Esophagus muscularis mucosa (tissue), 4 donors: ENCODE results near the gene PXMP4. TPM values are rescaled to one million over a fixed set of nuclear protein-coding genes. Genes with fewer than 3 reads are reported as not detected.

Source experiments
- DNase-seq: peaks from one replicate; pipeline ENCODE4 v3.0.0-alpha.2; 2017; ENCODE audit errors: extremely low spot score
- H3K27ac ChIP-seq, 4 donors: fragments of 200-600 bp; sonication (generic); replicated peaks in 1 of 4; 1 replicate in 3 of 4; 2 replicates in 1 of 4; pipeline ENCODE4 v1.5.1; 2016 to 2019; ENCODE audit warnings: mild to moderate bottlenecking in 1 of 4
- H3K27me3 ChIP-seq, 4 donors: fragments of 200-600 bp; sonication (generic); one replicate each; pipeline versions ENCODE4 v1.5.1 to v1.6.0; 2016 to 2019
- H3K36me3 ChIP-seq, 4 donors: fragments of 200-600 bp; sonication (generic); one replicate each; pipeline ENCODE4 v1.5.1; 2016 to 2019
- H3K4me1 ChIP-seq, 4 donors: fragments of 200-600 bp; sonication (generic); one replicate each; pipeline ENCODE4 v1.5.1; 2016 to 2019
- H3K4me3 ChIP-seq, 4 donors: fragments of 200-600 bp; sonication (generic); 1 replicate in 2 of 4; 2 replicates in 2 of 4; pipeline ENCODE4 v1.5.1; 2016 to 2019; ENCODE audit warnings: mild to moderate bottlenecking in 4 of 4, moderate library complexity in 1 of 4
- H3K9me3 ChIP-seq, 4 donors: fragments of 200-600 bp; sonication (generic); 1 replicate in 3 of 4; 2 replicates in 1 of 4; pipeline ENCODE4 v1.5.1; 2016 to 2019
- EP300 ChIP-seq: sonication (generic); formaldehyde crosslinking; IDR thresholded peaks from one replicate; pipeline ENCODE4 v1.6.1; 2017; ENCODE audit warnings: antibody characterized with exemption
- POLR2A ChIP-seq: fragments of 450-650 bp; IDR thresholded peaks from one replicate; pipeline ENCODE4 v1.6.1; 2017; ENCODE audit warnings: antibody characterized with exemption, moderate library complexity, mild to moderate bottlenecking, low read depth
- POLR2AphosphoS5 ChIP-seq, 2 donors: sonication (generic); formaldehyde crosslinking; IDR thresholded peaks; one replicate each; pipeline ENCODE4 v1.6.1; 2017; ENCODE audit warnings: antibody characterized with exemption in 2 of 2
- WGBS: methylation state at CpG from one replicate; pipeline ENCODE4 v1.1.5; 2018; 5-methylcytosine and 5-hydroxymethylcytosine counted together
- intact Hi-C: fragments of 100-400 bp; cut with DNase I; formaldehyde crosslinking; loops from one replicate; pipeline ENCODE4 v1.15.1; 2023
- total RNA-seq, 4 donors: library from RNA; depleted of rRNA; stranded (reverse); fragments of >200 nt; gene quantifications; one replicate each; pipeline versions ENCODE4 v1.1.0 to v1.2.1, GENCODE V29; 2016
- TF ChIP-seq, protein P1 (sequence below), 3 experiments: fragments of 200-600 bp in 2 of 3; fragments of 450-650 bp in 1 of 3; sonication (generic) in 2 of 3; IDR thresholded peaks; one replicate each; pipeline ENCODE4 v1.5.1; 2017 to 2019; ENCODE audit warnings: antibody characterized with exemption in 3 of 3, mild to moderate bottlenecking in 2 of 3, moderate library complexity in 1 of 3

The PXMP4 gene
- total RNA-seq, 4 donors from 2014 or later: 4.5 to 13.0 (median 9.2) TPM

- no peak for DNase-seq
- intact Hi-C loops: no loop called here
- Histone ChIP-seq H3K4me3 (no peak overlapping the region), H3K36me3 (peaks cover 41 to 95% (median 72%) of the 10 kb centered on the region in 4 donors), H3K27ac (no peak overlapping the region), H3K27me3 (no peaks in the 10 kb centered on the region), H3K4me1 (no peaks in the 10 kb centered on the region), H3K9me3 (peaks cover 0 to 11% (median 6%) of the 10 kb centered on the region in 4 donors)
- TF ChIP-seq POLR2A (no peak), EP300 (no peak), POLR2AphosphoS5 (IDR thresholded peaks at IDR 0.05) (no peak)
- TF ChIP-seq, protein P1, sequence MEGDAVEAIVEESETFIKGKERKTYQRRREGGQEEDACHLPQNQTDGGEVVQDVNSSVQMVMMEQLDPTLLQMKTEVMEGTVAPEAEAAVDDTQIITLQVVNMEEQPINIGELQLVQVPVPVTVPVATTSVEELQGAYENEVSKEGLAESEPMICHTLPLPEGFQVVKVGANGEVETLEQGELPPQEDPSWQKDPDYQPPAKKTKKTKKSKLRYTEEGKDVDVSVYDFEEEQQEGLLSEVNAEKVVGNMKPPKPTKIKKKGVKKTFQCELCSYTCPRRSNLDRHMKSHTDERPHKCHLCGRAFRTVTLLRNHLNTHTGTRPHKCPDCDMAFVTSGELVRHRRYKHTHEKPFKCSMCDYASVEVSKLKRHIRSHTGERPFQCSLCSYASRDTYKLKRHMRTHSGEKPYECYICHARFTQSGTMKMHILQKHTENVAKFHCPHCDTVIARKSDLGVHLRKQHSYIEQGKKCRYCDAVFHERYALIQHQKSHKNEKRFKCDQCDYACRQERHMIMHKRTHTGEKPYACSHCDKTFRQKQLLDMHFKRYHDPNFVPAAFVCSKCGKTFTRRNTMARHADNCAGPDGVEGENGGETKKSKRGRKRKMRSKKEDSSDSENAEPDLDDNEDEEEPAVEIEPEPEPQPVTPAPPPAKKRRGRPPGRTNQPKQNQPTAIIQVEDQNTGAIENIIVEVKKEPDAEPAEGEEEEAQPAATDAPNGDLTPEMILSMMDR (IDR thresholded peaks at IDR 0.05): no peak
- WGBS: 97% methylated on average over 5 of the region's 7 CpGs
These were observed 33.0 kb upstream of the PXMP4 start for GRCh38 chr20:33753143-33753542.

GRCh38 chr20:33751775-33752174 is 31.7 kb upstream of the PXMP4 start:
- Histone ChIP-seq H3K4me1 (no peaks in the 10 kb centered on the region), H3K27me3 (no peaks in the 10 kb centered on the region), H3K9me3 (no peaks in the 10 kb centered on the region), H3K4me3 (no peak overlapping the region), H3K36me3 (peaks cover 35 to 90% (median 62%) of the 10 kb centered on the region in 4 donors), H3K27ac (no peak overlapping the region)
- TF ChIP-seq, protein P1 (IDR thresholded peaks at IDR 0.05): no peak
- TF ChIP-seq POLR2A (no peak), EP300 (no peak)
- DNase-seq: no peak
- intact Hi-C loops: no loop called here
- WGBS: 97% methylated on average over 4 of the region's 4 CpGs

DNA sequence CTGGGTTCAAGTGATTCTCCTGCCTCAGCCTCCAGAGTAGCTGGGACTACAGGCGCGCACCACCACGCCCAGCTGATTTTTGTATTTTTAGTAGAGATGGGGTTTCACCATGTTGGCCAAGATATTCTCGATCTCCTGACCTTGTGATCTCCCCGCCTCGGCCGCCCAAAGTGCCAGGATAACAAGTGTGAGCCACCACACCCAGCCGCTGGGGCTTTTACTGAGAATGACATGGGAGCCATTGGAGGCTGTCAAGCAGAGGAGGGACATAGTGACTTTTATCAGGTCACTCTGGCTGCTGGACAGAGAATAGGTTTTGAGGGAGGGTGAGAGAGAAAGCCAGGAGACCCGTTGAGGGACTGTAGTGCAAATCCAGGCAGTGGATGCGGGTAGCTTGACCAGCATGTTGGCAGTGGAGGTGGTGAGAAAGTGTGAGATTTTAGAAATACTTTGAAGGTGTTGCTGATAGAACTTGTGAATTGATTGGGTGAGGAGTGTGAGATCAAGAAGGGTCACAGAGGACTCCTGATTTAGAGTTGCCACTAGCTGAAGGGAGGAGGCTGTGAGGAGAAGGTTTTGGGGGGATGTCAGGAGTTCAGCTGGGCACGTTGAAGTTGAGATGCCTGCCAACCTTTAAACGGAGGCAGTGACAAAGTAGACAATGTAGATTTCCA is 26.4 kb upstream of the PXMP4 start:
- H3K36me3 ChIP-seq: peaks cover 18 to 49% (median 38%) of the 10 kb centered on the region in 4 donors
- WGBS: 96% methylated on average over 9 of the region's 12 CpGs
- intact Hi-C loops: no loop called here

DNA sequence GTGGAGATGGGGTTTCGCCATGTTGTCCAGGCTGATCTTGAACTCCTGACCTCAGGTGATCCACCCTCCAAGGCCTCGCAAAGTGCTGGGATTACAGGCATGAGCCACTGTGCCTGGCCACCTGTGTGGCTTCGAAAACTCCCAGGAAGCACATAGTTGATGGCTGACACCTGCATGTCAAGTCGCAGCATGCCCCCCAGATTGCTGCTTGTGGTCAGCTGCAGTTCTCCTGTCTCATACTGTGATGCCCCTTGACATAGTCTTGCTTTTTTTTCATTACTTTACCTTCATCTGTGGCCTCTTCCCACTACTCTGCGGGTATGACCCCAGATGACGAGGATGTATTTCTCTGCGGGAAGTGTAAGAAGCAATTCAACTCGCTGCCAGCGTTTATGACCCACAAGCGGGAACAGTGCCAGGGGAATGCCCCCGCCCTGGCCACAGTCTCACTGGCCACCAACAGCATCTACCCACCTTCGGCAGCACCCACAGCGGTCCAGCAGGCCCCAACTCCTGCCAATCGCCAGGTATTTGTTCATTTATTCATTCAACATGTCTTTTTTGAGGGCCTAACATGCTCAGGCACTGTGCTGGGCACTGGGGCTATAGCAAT is 24.8 kb upstream of the PXMP4 start:
- 94% methylated on average over 13 of the region's 14 CpGs for WGBS
- Histone ChIP-seq H3K4me1 (no peaks in the 10 kb centered on the region), H3K36me3 (peaks cover 14 to 33% (median 24%) of the 10 kb centered on the region in 4 donors), H3K27ac (no peak overlapping the region), H3K9me3 (no peaks in the 10 kb centered on the region), H3K27me3 (no peaks in the 10 kb centered on the region), H3K4me3 (no peak overlapping the region)
- intact Hi-C loops: no loop called here
- no peak for TF ChIP-seq POLR2AphosphoS5 (IDR thresholded peaks at IDR 0.05)
- TF ChIP-seq, protein P1 (IDR thresholded peaks at IDR 0.05): no peak
- no peak for TF ChIP-seq EP300
- no peak for TF ChIP-seq POLR2A
- no peak for DNase-seq

More for the DNA sequence above, 26.4 kb upstream of the PXMP4 start:
- H3K4me3 ChIP-seq: no peak overlapping the region
- TF ChIP-seq, protein P1 (IDR thresholded peaks at IDR 0.05): no peak
- no peak for TF ChIP-seq EP300
- no peak for TF ChIP-seq POLR2AphosphoS5 (IDR thresholded peaks at IDR 0.05)
- no peak for TF ChIP-seq POLR2A
- H3K9me3 ChIP-seq: no peaks in the 10 kb centered on the region
- no peaks in the 10 kb centered on the region for H3K27me3 ChIP-seq
- no peak overlapping the region for H3K27ac ChIP-seq
- no peaks in the 10 kb centered on the region for H3K4me1 ChIP-seq
- DNase-seq: no peak
